ENCODE measurements around the gene FBXO28.
A peak's percentile ranks its signal among the peaks of the same experiment; 100 is the strongest.

Gene FBXO28

DNA sequence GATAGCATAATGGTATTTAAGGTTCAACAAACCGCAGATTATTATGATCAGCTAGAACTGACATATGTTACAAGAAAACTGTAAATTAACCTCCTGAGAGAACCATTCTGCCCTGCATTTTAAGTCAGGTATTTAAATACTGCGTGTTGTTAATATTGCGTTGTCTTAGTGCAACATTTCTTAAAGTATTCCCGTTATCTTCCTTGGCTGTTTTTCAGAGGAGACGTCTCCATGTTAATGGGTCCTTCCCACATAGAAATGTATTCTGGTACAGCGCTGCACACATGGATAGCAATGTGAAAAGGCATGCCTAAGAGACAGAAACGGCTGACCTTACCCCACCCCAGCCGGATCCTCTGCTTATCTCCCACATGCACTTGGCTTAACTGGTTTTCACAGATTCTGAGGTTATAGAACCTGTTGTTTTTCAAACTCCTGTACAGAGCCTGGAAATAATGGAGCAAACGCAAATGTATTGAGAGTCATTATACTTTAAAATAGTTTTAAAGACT lies 46.3 kb downstream of the FBXO28 start:
- no peak for DNase-seq

DNA sequence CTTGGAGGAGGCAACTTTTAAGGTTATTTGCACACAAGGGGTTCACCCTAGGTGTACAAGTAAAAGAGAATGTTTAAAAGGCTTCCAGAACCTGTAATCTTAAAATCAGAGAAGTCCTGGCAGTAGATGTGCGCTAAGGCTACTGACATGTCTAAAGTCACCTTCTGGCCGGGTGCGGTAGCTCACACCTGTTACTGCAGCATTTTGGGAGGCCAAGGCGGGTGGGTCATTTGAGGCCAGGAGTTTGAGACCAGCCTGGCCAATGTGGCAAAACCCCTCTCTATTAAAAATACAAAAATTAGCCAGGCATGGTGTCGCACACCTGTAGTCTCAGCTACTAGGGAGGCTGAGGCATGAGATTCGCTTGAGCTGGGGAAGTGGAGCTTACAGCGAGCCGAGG lies 48.9 kb downstream of the FBXO28 start:
- DNase-seq = no peak

DNA sequence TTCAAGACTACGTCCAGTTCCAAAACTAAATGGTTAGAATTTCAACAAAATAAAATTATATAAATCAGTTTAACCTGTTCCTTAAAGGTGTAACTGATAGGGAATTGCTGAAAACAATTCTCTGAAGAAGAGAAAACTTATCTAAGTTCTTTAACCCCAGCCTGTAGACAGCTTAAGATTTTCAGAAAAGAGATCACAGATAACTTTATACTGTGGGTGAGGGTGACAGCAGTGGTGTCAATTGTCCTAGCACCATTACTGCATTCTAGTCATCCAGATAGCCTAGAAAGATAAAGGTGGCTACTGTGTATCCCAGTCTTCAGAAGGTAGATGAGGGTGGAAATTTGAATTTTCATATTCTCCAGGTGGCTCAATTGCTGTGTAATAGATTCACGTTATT lies 49.4 kb downstream of the FBXO28 start:
- DNase-seq = no peak

DNA sequence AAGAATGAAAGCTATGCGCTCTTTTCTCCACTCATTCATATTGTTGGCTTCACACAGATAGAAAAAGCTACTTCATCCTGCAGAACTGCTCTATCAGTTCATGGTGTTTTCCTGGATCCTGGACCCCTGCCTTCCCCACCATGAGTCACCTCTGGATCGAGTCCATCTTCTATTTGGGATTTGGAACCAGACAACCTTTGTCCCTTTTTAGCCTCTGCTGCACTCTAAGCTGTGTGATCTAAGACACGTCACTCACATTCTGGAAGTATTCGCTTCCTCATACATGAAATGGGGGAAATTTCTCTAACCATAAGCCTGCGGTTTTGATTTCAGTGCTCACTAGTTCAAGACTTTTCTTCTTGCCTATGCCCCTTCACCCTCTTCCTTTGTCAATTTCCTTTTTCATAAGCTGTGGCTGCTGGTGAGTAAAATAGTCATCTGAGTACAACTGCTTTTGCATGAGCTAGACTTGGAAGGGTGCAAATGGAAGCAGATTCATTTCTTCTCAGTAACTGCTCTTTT lies 55.0 kb downstream of the FBXO28 start:
- peak; percentile 66 for DNase-seq

DNA sequence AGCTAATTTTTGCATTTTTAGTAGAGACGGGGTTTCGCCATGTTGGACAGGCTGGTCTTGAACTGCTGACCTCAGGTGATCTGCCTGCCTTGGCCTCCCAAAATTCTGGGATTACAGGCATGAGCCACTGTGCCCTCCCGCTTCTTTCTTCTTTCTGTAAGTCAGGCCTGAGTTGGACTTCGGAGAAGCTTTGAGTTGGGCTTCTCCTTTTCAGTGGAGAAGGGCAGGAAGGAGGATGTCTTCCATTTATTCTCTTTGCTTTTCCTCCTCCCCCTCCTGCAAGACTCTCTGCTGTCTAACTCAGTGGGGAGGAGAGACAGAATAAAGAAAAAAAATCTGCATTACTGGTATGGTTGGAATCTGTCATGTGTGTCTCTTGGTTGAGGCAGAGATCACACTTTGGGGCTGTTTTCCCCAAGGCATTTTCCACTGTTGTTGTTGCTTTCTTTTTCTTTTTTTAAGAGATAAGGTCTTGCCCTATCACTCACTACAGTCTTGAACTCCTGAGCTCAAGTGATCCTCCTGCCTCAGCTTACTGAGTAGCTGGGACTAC lies 55.9 kb downstream of the FBXO28 start:
- no peak for DNase-seq

DNA sequence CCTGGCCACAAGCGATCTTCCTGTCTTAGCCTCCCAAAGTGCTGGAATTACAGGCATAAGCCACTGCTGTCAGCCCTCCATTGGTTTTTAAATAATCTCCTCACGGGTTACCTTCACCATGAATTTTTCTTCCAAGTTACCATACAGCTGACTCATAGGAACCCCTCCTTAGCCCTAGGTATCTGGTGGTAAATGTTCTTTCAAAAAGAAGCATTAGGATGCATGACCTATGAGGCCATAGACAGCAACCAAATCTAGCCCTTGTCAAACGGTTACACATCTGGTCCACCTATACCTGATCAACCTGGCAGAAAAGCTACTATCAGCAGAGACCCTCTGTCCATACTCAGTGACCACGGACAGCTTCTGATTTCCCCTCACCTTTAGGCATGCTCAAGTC lies 56.4 kb downstream of the FBXO28 start:
- DNase-seq = no peak

DNA sequence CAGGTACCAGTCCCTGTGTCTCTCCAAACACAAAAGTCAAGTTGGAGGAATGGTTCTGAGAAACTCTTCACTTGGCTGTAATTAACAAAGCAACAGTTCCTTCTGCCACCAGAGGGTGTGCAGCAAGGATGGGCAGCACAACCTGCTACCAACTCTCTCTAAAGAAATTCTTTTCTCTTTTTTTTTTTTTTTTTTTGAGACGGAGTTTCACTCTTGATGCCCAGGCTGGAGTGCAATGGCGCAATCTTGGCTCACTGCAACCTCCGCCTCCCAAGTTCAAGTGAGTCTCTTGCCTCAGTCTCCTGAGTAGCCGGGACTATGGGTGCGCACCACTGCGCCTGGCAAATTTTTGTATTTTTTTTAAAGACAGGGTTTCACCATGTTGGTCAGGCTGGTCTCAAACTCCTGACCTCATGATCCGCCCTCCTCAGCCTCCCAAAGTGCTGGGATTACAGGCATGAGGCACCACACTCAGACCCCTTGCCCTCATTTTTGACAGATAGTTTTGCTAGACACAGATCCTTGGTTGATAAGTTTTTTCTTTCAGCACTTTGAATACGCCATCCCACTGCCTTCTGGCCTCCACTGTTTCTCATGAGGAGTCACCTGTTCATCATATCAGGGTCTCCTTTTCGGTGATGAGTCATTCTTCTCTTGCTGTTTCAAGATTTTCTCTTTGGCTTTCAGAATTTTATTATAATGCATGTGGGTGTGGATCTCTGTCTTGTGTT lies 57.0 kb downstream of the FBXO28 start:
- peak; percentile 62 for DNase-seq

DNA sequence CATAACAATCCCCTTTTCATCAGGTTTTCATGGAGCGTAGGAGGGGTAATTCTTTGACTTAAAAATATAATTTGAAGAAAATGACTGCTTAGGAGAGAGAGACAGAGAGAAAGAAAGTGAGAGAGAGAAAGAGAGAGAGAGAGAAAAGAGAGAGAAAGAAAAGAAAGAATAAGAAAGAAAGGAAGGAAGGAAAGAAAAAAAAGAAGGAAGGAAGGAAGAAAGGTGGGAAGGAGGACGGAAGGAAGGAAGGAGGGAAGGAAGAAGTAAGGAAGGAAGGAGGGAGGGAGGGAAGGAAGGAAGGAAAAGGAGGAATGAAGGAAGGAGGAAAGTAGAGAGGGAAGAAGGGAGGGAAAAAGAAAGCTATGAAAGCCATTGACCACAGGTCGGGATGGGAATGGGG lies 58.3 kb downstream of the FBXO28 start:
- no peak for DNase-seq

DNA sequence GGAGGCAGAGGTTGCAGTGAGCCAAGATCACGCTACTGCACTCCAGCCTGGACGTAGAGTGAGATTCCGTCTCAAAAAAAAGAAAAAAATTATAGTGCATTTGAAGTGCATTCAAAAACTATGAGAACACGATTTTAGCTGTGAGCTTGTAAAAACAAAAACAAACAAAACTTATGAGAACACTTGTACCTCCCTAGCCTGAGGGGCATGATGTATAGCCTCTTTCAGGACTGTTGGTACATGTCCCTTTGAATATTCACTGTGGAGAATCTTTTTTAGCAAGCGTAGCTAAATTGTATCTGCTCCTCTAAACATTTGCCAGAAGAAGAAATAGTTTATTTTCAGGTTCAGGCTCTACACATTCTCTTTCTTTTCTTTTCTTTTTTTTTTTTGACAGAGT lies 59.6 kb downstream of the FBXO28 start:
- DNase-seq = no peak

DNA sequence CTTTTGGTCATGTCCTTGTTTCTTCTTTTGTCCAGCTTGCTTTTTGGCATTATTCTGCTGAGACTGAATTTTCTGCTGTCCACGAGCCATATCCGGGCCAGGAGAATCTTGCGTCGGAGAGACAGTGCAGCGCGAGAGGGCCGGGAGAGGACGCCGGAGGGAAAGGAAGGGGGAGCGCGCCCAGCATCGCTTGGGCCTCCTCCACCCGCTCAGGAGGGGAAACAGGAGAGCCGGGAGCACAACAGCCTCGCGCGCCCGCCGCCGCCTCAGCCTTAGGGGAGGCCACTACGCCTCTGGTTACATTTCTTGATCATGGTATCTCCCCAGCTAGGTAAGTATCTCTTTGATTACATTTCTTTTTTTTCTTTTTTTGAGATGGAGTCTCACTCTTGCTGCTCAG lies 61.7 kb downstream of the FBXO28 start:
- DNase-seq = peak; percentile 65

DNA sequence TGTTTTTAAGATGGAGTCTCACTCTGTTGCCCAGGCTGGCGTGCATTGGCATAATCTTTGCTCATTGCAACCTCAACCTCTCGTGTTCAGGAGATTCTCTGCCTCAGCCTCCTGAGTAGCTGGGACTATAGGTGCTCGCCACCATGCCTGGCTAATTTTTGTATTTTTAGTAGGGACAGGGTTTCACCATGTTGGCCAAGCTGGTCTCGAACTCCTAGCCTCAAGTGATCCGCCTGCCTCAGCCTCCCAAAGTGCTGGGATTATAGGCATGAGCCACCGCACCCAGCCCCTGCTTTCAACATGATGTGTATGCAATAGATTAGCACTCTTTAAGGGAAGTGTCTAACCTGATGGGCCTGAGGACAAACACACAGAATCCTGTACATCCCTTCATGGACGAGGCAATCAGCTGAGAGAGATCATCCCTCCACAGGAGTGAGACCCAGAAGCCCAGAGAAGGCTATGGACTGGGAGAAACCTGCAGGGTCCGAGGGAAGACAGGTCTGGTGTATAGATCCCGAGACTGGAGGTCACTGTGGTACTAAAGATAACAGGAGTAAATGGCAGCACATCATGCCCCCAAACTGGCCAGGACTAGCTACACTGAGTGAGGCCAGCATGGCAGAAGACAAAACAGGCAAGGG lies 63.6 kb downstream of the FBXO28 start:
- DNase-seq = no peak

DNA sequence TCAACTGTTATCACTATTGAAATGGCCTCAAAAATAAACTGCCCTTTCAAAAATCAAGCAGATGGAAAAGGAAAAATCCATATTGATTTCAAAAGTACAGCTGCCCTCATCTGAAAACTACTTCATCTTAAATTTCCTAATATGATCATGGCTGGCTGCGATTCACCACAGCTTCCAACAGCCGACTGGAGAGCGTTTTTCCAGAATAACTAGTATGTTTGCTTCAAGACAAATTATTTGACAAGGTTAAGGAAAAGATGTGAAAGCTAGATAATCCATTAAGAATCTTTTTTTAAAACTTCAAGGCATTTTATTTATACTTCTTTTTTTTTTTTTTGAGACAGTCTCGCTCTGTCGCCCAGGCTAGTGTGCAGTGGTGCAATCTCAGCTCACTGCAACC lies 65.0 kb downstream of the FBXO28 start:
- no peak for DNase-seq

DNA sequence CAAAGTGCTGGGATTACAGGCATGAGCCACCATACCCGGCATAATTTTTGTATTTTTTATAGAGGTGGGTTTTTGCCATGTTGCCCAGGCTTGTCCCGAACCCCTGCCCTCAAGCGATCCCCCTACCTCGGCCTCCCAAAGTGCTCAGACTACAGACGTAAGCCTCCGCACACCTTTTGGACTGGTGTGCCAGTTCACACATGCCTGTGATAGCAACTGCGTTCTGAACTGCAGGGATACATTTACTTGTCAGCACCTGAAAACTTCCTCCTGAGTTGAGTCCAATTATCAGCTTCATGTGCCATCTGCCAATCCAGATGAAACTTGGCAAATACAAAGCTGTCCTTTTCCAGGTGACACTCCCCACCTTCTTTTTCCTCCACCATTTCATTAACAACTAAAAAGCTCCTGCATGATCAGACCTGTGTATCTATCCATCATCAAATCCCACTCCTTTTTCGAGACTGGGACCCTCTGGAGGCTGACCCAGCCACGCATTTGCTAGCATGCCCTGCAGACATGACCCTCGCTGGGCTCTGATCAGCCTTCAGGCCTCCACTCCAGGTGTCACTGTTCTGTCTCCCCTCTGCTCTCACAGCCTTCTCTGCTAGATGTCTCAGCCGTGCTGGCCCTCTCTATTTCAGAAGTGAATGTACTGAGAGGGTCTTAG lies 67.0 kb downstream of the FBXO28 start:
- no peak for DNase-seq

DNA sequence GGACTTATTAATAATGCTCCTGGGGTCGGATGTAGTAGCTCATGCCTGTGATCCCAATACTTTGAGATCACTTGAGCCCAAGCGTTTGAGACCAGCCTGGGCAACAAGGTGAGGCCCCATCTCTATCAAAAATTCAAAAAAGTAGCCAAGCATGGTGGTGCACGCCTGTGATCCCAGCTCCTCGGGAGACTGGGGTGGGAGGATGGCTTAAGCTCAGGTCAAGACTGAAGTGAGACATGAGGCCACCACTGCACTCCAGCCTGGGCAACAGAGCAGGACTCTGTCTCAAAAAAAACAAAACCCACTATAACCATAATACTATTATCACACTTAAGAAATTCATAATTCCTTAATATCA lies 67.5 kb downstream of the FBXO28 start:
- no peak for DNase-seq

DNA sequence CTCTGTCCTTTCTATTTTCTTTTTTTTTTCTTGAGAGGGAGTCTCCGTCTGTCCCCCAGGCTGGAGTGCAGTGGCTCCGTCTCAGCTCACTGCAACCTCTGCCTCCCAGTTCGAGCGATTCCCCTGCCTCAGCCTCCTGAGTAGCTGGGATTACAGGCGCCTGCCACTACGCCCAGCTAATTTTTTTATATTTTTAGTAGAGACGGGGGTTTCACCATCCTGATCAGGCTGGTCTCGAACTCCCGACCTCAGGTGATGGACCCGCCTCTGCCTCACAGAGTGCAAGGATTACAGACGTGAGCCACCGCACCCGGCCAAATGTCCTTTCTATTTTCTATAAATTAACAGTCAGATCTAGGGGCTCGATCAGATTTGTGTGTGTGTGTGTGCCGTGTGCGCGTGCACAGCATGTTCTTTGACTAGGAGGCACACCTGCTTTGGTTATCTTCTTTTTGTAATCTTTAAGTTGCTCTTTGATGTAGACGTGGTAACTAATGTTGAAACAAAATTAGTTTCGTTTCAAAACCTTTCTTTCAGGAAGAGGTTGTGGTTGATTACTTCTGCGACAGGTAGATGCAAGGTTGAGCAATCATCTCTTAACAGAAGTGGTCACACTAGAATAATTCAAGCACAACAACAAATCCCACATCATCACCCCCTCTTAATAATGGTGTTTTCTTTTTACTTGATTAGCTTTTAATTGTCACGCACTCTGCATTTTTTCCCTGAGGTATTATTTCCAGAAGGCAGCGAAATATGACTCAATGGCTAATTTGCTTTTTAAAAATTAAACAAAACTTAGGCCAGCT lies 68.3 kb downstream of the FBXO28 start:
- peak; percentile 81 for DNase-seq

DNA sequence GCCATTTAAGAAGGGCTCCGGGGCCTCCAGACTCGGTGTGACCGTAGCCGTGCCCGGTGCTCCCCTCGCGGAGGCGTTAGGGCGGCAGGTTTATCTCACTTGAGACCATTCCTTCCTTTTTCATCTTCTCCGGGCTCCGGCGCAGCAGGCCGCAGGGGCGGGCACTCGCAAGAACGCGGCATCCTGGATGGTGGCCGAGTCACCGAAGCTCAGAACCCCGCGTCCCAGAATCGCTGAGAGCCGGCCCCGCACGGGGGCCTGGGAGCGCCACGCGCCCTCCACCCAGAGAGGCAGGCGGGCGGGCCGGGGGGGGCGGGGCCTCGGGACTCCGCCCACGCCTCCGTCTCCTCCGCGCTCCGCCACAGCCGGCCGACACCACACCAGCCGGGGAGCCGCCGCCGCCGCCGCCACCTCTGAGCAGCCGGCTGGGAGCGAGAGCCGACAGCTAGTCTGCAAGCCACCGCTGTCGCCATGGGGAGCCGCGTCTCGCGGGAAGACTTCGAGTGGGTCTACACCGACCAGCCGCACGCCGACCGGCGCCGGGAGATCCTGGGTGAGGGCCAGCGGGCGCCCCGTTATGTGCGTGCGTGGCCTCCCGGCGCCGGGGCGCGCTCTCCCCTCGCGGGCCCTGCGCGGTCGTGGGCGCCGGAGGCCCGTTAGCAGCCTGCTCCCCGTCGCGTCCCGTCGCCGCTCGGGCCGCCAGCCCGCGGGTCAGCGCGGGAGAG lies 69.1 kb downstream of the FBXO28 start, which contains the start of gene DEGS1:
Gene DEGS1, plus strand, starts transcription at position 375 of the 725 bp plus-strand sequence. Its CDS starts 97 bp downstream, at position 472.
- DNase-seq = peak; percentile 86

DNA sequence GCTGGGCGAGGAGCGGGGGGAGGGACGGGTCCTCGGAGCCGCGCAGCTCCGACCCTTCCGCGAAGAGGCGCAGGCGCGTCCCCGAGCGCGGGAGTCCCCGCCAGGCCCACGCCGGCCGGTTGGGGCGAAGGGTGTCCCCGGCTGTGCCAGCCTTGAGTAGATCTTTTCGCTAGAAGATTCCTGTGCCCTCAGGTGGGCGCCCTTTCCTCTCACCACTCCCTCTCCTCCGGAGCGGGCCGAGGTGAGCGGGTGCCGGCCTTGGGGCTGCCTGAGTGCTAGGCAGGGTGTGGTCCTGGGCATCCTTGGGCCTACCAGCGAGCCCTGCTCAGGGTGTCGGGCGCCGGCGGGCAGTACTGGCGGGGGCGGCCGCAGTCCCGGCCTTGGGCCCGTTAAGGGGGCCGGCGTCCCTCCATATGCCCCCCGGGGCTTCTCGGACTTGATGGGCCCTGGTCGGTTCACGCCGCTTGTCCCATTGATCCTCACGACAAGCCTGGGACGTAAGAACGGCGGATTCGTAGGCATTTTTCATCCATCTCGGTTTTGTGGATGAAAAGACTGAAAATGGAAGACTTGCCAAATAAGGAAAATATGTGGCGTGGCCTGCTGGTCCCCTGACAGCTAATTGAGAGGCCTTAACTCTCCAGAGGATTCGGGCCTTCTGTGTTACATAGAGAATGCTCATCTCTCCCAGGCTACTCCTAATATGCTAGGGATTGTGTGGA lies 69.8 kb downstream of the FBXO28 start:
- peak; percentile 68 for DNase-seq

DNA sequence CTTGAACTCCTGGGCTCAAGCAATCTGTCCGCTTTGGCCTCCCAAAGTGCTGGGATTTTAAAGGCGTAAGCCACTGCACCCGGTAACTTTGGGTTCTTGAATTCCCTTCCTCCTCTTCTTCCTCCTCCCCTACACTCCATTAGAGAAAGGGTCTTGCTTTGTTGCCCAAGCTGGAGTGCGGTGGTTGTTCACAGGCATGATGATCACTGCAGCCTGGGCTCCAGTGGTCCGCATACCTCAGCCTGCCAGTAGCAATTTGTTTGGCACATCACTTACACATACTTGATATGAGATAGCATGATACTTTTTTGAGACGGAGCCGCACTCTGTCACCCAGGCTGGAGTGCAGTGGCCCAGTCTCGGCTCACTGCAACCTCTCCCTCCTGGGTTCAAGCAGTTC lies 71.3 kb downstream of the FBXO28 start:
- DNase-seq = no peak

DNA sequence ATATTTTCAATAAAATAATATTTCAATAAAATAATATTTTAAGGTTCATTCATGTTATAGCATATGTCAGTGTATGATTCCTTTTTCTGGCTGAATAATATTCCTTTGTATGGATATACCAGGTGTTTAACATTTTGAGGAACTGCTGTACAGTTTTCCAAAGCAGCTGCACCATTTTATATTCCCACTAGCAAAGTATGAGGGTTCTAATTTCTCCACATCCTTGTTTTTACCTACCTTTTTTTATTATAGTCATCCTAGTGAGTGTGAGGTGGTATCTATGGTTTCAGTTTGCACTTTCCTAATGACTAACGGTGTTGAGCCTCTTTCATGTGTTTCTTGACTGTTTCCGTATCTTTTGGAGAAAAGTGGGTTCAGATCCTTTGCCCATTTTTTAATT lies 74.4 kb downstream of the FBXO28 start:
- no peak for DNase-seq

DNA sequence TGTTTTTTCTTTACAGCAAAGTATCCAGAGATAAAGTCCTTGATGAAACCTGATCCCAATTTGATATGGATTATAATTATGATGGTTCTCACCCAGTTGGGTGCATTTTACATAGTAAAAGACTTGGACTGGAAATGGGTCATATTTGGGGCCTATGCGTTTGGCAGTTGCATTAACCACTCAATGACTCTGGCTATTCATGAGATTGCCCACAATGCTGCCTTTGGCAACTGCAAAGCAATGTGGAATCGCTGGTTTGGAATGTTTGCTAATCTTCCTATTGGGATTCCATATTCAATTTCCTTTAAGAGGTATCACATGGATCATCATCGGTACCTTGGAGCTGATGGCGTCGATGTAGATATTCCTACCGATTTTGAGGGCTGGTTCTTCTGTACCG lies 75.7 kb downstream of the FBXO28 start:
- DNase-seq = no peak

Data from CD4-positive, alpha-beta T cell treated with Interleukin-21 for 1 hour (primary cell).